ENCODE results near the gene TLL2.
A peak's percentile ranks its signal among the peaks of the same experiment; 100 is the strongest.

TLL2 gene

DNA sequence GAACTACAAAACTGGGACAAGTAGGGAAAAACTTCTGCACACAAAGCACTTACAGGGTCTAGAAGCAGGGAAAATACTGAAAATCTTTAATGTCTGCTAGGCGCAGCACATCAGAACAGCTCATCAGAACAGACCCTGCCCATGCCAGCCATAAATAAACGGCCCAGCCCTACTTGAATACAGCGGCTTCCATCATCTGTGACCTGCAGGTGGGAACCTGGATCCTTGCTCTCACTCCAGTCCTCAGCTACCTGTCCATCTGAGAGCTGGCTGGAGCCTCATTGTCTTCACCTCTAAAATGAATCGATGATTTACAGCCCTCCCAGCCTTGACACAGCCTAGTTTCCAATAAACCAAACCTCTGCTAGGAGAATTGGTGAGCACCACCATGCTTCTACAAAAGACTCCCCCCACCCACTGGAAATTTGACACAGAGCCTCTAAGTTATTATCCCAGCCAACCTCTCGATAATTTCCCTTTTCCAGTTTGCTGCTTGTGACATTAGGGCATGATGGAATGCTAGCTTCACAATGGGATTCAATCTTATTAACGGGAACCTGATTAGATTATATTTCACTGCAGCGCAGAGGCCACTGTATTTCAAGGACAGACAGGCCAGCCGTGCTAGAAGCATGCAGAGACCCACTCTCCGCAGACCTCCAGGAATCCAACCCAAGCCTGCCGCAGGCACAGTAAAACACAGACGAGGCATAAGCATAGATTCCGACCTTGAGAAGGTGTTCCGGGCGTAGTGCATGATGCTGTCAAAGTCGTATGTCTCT is 93.3 kb downstream of the TLL2 start:
- DNase-seq: no peak

DNA sequence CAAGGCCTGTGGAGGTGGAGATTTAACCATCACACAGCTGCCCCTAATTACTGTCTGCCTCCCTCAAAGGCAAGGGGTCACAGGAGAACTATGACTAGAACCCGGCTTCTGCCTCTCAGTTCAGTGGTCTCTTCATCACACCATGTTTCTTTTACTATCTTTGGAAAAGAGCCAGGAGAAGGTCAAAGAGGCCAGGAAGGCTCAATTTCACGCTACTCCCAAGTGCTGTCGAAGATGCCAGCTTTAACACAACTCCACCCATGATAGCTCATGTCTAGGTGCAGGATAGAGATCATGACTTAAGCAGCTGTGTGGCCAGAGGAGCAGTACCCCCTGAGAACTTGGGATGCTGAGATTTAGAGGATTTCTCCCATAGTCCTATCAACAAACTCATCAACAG is 94.4 kb downstream of the TLL2 start:
- DNase-seq: no peak

- no peak for DNase-seq
Measured at GRCh38 chr10:96418582-96418981, 95.1 kb downstream of the TLL2 start.

DNA sequence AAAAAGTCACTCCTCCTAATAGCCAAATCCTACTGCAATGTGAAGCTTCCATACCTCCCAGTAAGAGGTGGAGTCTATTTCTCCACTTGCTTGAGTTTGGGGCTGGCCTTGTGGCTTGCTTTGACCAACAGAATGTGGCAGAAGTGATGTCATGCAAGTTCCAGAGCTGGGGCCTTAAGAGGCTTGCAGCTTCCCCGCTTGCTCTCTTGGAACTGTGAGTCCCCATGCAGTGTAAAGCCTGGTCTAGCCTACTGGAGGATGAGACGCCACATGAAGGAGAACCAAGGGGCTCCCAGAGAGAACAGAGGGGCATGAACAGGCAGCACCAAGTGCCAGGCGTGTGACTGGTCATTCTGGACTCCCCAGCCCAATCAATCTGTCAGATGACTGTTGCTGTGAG is 96.3 kb downstream of the TLL2 start:
- no peak for DNase-seq

- DNase-seq: no peak
Measured at GRCh38 chr10:96416643-96417042, 97.1 kb downstream of the TLL2 start.

DNA sequence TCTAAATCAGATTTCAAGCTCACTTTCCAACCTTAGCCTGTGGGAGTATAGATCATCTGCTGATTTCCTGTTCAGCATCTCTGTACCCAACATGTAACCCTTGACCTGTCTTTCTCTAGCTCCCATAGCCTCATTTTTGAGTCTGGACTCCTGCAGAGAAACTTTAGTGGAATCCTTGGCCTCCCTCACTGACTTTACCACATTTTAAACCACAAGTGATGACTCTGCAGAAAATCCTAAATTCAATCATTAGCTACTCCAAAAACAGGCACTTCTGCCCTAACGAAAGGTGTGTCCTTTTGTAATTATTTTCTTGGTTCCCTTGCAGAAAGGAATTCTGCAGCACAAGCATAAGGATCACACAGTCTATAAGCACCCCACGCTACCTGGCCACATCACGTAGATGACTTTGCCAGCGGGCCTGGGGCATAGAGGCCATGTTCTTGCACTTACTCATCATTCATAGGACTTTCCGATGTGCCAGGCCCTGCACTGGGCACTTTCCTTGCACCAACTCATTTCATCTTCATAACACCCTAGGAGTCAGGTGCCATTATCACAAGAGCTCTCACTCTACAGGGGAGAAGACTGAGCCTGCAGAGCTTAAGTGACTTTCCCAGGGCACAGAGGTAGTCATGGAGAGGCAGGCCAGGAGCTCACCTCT is 97.7 kb downstream of the TLL2 start:
- no peak for DNase-seq

GRCh38 chr10:96415150-96415890 is 98.4 kb downstream of the TLL2 start:
- DNase-seq: no peak

DNA sequence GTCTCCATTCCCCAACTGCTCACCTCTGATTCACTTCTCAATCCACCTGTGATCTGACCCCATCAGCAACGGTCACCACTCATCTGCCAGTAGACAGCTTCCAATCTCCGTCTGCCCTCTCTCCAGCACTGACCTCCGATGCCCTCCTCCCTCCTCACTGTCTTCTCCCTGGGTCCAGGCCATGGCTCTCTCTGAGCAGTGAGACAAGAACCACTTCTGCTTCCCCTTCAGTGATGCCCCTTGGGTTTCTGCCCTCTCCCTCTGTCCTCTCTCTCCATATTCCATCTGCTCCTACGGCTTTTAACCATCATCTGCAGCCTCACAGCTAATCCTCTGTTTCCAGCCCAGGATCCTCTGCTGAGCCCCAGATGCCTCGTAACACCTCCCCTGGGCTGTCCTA is 99.4 kb downstream of the TLL2 start:
- DNase-seq: no peak

- DNase-seq: no peak
Measured at GRCh38 chr10:96413151-96413787, 100.5 kb downstream of the TLL2 start.

DNA sequence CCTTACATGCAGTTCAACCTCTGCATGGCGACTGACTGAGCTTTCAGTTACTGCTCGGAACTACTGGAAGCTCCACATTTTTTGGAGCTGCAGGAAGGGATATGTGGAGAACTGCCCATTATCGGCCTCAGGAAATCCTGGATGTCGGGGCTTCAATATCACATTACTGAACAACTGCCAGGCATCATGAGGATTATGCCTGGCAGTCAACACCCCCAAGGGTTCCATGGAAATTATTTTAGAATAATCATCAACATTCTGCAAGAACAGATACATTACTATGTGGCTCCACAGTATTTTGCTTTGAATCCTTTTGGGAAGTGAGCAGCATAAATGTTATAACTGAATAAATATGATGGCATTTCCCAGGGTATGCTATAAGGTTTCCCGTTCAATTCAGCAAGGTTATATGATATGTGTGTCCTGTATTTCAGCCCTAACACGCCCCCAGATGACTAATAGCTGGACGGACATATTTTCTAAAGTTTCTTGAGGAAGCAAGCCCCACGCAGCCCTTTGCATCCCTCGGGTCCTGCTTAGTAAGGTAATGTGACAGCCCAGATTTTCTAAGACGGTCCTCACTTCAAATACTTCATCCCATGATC is 101.9 kb downstream of the TLL2 start:
- no peak for DNase-seq

DNA sequence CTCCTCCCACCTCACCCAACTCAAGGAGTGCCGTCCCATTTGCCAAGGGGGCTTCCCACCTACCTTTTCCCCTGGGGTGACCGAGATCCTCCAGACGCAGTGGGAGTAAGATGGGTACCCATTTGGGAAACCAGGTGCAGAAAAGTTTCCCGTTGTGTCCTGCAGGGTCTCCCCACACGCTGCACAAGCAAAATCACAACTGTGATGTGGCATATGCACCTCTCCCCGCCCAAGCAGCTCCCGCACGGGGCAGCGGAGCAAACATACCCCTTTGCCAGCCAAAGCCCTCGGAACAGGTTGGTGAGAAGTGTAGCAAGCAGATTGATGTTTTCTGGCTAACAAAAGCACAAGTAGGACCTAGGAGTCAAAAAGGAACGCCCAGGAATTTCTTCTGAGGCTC is 103.4 kb downstream of the TLL2 start:
- DNase-seq: no peak

GRCh38 chr10:96408201-96408600 is 105.5 kb downstream of the TLL2 start:
- DNase-seq: no peak

DNA sequence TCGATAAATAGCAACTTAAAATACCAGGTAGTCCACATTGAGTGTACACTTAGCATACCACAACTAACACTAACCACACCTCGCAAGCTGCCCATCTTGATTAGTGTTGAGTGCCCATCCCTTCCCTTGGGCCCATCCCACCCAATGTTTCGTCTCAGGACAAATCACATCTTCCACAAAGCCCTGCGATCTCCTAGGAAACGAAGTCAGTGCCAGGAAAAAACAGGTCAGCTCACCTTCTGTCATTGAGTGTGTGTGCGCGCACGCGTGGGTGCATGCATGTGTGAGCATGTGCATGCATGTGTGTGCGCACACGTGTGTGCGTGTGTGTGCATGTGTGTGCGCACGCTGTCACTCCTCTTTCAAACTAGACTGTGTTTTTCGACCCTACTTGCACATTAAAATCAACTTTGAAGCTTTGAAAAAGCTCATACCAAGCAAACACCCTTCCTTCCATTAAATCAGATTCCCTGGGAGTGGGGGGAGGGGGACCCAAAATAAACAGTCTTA is 106.1 kb downstream of the TLL2 start:
- no peak for DNase-seq

DNA sequence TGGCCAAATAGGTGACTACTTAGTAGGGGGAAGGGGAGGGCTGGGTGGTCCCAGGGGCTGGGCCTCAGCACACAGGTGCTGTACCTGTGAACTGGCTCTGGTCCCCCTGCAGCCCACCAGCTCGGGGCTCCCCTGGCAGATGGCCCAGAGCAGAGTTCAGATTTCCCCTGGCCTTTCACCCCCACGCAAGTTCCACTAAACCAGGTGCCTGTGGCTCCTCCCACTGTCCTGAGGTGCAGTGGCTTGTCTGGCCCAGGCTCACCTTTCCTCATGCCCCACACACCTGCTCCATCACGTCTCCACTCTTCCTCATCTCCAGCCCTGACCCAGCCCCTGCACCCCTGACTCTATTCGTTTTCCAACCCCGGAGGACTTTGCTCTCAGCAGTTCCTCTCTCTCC is 107.6 kb downstream of the TLL2 start:
- DNase-seq: no peak

- DNase-seq: no peak
Measured at GRCh38 chr10:96402417-96403305, 111.1 kb downstream of the TLL2 start.

- no peak for DNase-seq
Measured at GRCh38 chr10:96401036-96401435, 112.7 kb downstream of the TLL2 start.

GRCh38 chr10:96400465-96400864 is 113.3 kb downstream of the TLL2 start:
- no peak for DNase-seq

DNA sequence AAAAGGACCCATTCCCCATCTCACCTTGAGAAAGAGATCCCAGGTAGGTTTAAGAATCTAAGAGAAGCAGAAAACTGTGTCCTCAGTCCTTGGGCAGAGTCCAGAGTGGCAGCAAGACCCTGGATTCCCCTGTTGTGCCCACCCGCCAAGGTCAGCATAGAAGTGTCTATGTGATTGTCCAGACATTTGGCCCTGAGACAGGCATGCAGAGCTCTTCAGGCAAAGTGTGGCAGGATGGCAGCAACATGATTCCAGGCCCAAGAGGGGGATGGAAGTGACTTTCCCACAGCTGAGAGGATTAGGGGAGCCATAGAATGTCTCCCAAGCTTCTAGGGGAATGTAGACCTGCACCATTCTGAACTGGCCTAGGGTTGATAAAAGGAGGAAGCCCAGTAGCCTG is 115.8 kb downstream of the TLL2 start:
- no peak for DNase-seq

DNA sequence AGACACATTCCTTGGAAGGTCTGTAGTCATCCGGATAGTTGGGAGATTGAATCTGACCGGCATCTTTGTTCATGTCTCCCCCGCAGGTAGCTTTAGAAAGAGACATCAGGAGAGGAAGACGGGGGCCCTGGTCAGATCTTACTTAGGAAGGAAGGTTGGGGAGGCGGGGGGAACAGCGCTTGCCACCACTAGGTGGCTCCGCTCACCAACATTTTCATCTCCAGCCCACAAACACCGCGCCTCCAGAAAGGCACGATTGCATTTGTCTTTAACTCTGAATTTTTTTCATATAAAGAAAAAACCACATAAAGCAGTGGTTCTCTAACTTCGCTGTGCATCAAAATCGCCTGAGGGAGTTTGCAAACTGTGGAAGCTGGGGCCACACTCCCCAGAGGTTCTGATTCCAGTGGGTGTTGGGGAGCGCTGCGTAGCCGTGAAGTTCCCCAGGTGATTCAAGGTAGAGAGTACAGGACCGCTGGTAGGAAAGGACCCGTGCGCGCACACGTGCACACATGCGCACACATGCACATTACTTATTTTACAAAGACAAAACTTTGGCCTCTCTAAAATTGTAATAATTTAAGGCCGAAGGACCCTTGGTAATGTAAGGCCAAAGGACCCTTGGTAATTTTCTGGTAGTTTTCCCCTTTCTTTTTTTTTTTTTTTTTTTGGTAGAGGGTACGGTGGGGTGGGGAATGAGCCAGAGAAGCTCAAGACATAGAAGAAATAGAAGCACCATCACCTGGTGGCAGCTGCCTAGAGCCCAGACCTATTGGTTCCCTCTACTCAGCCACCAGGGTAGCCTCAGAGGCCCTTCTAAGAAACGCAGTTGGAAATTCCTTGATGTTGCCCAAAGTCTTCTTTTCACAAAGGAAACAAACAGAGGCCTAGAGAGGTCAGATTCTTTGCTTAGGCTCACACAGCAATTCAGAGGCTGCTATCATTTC is 117.5 kb downstream of the TLL2 start:
- DNase-seq: peak; percentile 50

GRCh38 chr10:96390460-96390864 is 123.3 kb downstream of the TLL2 start:
- no peak for DNase-seq

GRCh38 chr10:96389785-96390184 is 123.9 kb downstream of the TLL2 start:
- no peak for DNase-seq

Data from activated gamma-delta T cell treated with Interleukin-2 at 50 U/mL for 16 hours (primary cell).